GM18867 (cell line): ENCODE results near the gene DKKL1.
"Not testable (repeated sequence)": the region's sequence is repeated elsewhere in the genome, so short reads cannot be mapped to it uniquely, and the experiment has no call there.

Source experiments
- ATAC-seq: cut with Tn5 transposase; IDR thresholded peaks from one replicate; pipeline ENCODE4 v1.9.1; 2021; ENCODE audit warnings: mild to moderate bottlenecking, moderate library complexity; ENCODE audit not compliant: unreplicated experiment

Gene DKKL1

GRCh38 chr19:49359851-49360820 lies 3.5 kb upstream of the DKKL1 start:
- no peak for ATAC-seq

GRCh38 chr19:49361438-49362047 lies 2.1 kb upstream of the DKKL1 start:
- no peak for ATAC-seq

- ATAC-seq = no peak
Observed at GRCh38 chr19:49362048-49362928, 1.4 kb upstream of the DKKL1 start, which contains the start of gene TEAD2. TSS of gene TEAD2 (minus strand) at chr19:49362416. CDS start at chr19:49360075, 2,341 bp downstream.

- ATAC-seq = no peak
Observed at GRCh38 chr19:49362929-49363267, 779 bp upstream of the DKKL1 start.

- ATAC-seq = no peak
Observed at GRCh38 chr19:49364083-49364737, 533 bp downstream of the DKKL1 start.

- ATAC-seq = no peak
Observed at GRCh38 chr19:49366110-49366509, 2.4 kb downstream of the DKKL1 start.

- ATAC-seq = no peak
Observed at GRCh38 chr19:49368711-49369358, 5.2 kb downstream of the DKKL1 start.

GRCh38 chr19:49371184-49371583 lies 7.5 kb downstream of the DKKL1 start:
- no peak for ATAC-seq

GRCh38 chr19:49373174-49373573 lies 9.5 kb downstream of the DKKL1 start:
- ATAC-seq = not testable (repeated sequence)

GRCh38 chr19:49374665-49375434 lies 11.2 kb downstream of the DKKL1 start:
- ATAC-seq = no peak

- ATAC-seq = no peak
Observed at GRCh38 chr19:49378512-49378911, 14.8 kb downstream of the DKKL1 start.

- no peak for ATAC-seq
Observed at GRCh38 chr19:49380391-49380790, 16.7 kb downstream of the DKKL1 start.

- ATAC-seq = no peak
Observed at GRCh38 chr19:49382639-49383038, 19.0 kb downstream of the DKKL1 start.

GRCh38 chr19:49383599-49383998 lies 19.9 kb downstream of the DKKL1 start:
- no peak for ATAC-seq

GRCh38 chr19:49387936-49388372 lies 24.3 kb downstream of the DKKL1 start, which contains the start of gene KASH5:
TSS of gene KASH5 (plus strand) at chr19:49388249. CDS start at chr19:49390884, 2,635 bp downstream.
- no peak for ATAC-seq

GRCh38 chr19:49389406-49389805 lies 25.7 kb downstream of the DKKL1 start:
- ATAC-seq = no peak

- no peak for ATAC-seq
Observed at GRCh38 chr19:49390131-49390928, 26.7 kb downstream of the DKKL1 start.

- ATAC-seq = no peak
Observed at GRCh38 chr19:49390929-49391359, 27.3 kb downstream of the DKKL1 start.
